Vagina (tissue), 2 donors: ENCODE measurements around the gene PADI3. TPM values are rescaled to one million over a fixed set of nuclear protein-coding genes. Genes with fewer than 3 reads are reported as not detected.

Experiments used
- DNase-seq, 2 donors: peaks; one replicate each; pipeline ENCODE4 v3.0.0-alpha.2; 2017; ENCODE audit errors: extremely low spot score in 2 of 2
- H3K27ac ChIP-seq: fragments of 200-600 bp; sonication (generic); one replicate; pipeline ENCODE4 v1.5.1; 2019
- H3K27me3 ChIP-seq: fragments of 200-600 bp; sonication (generic); one replicate; pipeline ENCODE4 v1.5.1; 2019
- H3K36me3 ChIP-seq, 2 donors: fragments of 200-600 bp; sonication (generic); one replicate each; pipeline ENCODE4 v1.5.1; 2017 to 2019
- H3K4me1 ChIP-seq: fragments of 200-600 bp; sonication (generic); one replicate; pipeline ENCODE4 v1.5.1; 2019
- H3K4me3 ChIP-seq, 2 donors: fragments of 200-600 bp; sonication (generic); 1 replicate in 1 of 2; 2 replicates in 1 of 2; pipeline ENCODE4 v1.5.1; 2016 to 2019
- H3K9me3 ChIP-seq: fragments of 200-600 bp; sonication (generic); one replicate; pipeline ENCODE4 v1.5.1; 2019
- POLR2A ChIP-seq, 2 donors: fragments of 450-650 bp; IDR thresholded peaks; one replicate each; pipeline ENCODE4 v1.6.1; 2017; ENCODE audit warnings: antibody characterized with exemption in 2 of 2, mild to moderate bottlenecking in 2 of 2, moderate library complexity in 2 of 2
- POLR2AphosphoS5 ChIP-seq, 2 donors: sonication (generic); formaldehyde crosslinking; IDR thresholded peaks; one replicate each; pipeline ENCODE4 v1.9.0; 2017; ENCODE audit warnings: antibody characterized with exemption in 2 of 2, mild to moderate bottlenecking in 2 of 2, low read depth in 1 of 2; ENCODE audit not compliant: insufficient read depth in 1 of 2
- intact Hi-C: fragments of 100-400 bp; cut with DNase I; formaldehyde crosslinking; loops from one replicate; pipeline ENCODE4 v1.15.1; 2023
- total RNA-seq: library from RNA; depleted of rRNA; stranded (reverse); fragments of >200 nt; gene quantifications from one replicate; pipeline ENCODE4 v1.2.3, GENCODE V29; 2016
- TF ChIP-seq, protein P1 (sequence below), 3 experiments: fragments of 450-650 bp in 2 of 3; fragments of 200-600 bp in 1 of 3; sonication (generic) in 1 of 3; IDR thresholded peaks; one replicate each; pipeline ENCODE4 v1.5.1; 2017 to 2019; ENCODE audit warnings: antibody characterized with exemption in 3 of 3, mild to moderate bottlenecking in 2 of 3, moderate library complexity in 2 of 3

The PADI3 gene
- total RNA-seq, 1 donor from 2014 or later: 7.1 TPM

DNA sequence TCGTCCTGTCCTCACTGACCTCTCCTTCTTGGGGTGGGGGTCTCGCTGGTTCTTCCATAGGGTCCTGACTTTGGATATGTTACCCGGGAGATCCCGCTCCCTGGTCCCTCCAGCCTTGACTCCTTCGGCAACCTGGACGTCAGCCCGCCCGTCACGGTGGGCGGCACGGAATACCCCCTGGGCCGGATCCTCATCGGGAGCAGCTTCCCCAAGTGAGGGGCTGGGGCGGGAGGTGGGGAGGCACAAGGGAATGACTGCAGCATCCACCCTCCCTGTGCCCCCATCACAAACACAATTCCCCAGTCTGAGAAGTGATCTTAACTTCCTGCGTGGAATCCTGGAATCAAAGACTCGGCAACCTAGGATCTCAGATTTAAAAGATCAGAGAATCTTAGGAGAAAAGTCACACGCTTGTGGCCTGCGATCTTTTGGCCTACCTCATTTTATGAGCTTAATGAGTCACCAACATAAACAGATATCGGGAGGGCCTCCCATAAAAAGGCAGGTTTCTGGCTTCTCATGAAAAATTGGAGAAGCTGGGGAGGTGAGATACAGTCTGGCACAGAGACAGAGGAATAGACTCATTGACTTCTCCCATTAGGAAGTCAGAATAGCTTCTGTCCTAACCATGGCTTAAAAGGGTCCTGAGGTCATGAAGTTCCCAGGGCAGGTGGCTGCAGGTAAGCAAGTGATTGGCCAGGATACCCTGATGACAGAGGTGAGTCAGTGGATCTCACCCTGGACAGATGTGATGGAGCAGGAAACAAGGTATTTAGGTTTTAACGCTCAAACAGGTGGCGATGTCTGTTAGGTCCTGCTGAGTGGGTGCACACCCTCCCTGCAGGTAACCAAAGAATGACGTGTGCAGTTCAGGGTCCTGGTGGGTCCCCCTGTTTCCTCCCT lies 15.9 kb upstream of the PADI3 start:
- H3K27ac ChIP-seq: no peak overlapping the region
- H3K4me1 ChIP-seq: peaks cover 14% of the 10 kb centered on the region

DNA sequence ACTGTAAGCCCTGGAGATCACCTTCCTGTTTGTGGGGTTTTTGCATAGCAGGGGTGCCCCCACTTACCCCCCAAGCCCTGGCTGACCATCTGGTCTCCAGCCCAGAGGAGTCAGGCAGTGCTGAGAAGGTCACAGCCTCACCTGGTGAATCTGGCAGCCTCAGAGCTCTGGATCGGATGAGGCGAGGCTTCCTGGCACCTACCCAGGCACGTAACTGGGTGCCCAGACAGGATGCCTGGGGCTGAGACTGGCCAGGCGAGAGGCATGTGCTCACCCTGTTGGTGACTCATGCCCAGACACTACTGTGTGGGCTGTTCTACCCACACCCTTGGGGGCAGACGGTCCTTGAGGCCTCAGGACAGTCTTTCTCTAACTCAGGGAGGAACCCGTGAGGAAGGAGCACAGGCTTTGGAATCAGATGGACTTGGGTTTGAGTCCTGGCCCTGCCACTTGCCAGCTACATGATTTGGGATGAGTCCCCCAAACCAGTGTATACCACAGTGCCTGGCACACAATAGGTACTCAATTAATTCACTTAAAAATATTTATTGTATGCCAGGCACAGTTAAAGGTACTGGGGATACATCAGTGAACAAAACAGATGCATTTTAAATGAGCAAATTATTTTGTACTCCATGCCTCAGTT lies 15.1 kb upstream of the PADI3 start:
- intact Hi-C loops: no loop called here
- no peak for DNase-seq
- Histone ChIP-seq H3K36me3 (no peaks in the 10 kb centered on the region), H3K9me3 (no peaks in the 10 kb centered on the region), H3K4me1 (peaks cover 14% of the 10 kb centered on the region), H3K27ac (no peak overlapping the region), H3K4me3 (no peak overlapping the region), H3K27me3 (no peaks in the 10 kb centered on the region)
- TF ChIP-seq POLR2A (IDR thresholded peaks at IDR 0.05) (no peak), POLR2AphosphoS5 (IDR thresholded peaks at IDR 0.05; ENCODE audit: insufficient read depth in 1 of 2, low read depth in 1 of 2) (no peak)
- TF ChIP-seq, protein P1, sequence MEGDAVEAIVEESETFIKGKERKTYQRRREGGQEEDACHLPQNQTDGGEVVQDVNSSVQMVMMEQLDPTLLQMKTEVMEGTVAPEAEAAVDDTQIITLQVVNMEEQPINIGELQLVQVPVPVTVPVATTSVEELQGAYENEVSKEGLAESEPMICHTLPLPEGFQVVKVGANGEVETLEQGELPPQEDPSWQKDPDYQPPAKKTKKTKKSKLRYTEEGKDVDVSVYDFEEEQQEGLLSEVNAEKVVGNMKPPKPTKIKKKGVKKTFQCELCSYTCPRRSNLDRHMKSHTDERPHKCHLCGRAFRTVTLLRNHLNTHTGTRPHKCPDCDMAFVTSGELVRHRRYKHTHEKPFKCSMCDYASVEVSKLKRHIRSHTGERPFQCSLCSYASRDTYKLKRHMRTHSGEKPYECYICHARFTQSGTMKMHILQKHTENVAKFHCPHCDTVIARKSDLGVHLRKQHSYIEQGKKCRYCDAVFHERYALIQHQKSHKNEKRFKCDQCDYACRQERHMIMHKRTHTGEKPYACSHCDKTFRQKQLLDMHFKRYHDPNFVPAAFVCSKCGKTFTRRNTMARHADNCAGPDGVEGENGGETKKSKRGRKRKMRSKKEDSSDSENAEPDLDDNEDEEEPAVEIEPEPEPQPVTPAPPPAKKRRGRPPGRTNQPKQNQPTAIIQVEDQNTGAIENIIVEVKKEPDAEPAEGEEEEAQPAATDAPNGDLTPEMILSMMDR (IDR thresholded peaks at IDR 0.05): no peak

More for the DNA sequence above, 15.9 kb upstream of the PADI3 start:
- no peak overlapping the region for H3K4me3 ChIP-seq
- DNase-seq: no peak
- TF ChIP-seq, protein P1 (IDR thresholded peaks at IDR 0.05): no peak
- no peak for TF ChIP-seq POLR2A (IDR thresholded peaks at IDR 0.05)
- TF ChIP-seq POLR2AphosphoS5 (IDR thresholded peaks at IDR 0.05; ENCODE audit: insufficient read depth in 1 of 2, low read depth in 1 of 2): no peak
- intact Hi-C loops: no loop called here
- H3K9me3 ChIP-seq: no peaks in the 10 kb centered on the region
- no peaks in the 10 kb centered on the region for H3K36me3 ChIP-seq
- no peaks in the 10 kb centered on the region for H3K27me3 ChIP-seq

DNA sequence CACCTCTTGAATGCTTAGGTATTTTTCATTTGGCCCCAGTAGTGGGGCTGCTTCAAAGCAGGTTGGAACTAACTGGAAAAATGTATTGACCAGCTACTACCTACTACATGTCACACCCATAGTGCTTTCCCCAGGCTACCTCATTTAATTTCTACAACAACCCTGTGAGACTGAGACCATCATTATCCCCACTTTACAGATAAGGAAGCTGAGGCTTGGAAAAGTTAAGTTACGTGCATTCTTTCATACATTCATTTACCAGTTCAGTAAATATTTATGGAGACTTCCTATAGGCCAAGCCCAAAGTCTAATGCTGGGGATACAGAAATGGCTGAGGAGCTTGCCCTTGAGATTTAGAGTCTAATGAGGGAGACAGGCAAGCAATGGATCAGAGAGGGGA lies 14.5 kb upstream of the PADI3 start:
- no peaks in the 10 kb centered on the region for H3K36me3 ChIP-seq
- H3K4me3 ChIP-seq: no peak overlapping the region
- DNase-seq: no peak
- no peak overlapping the region for H3K27ac ChIP-seq
- no peaks in the 10 kb centered on the region for H3K27me3 ChIP-seq
- peaks cover 14% of the 10 kb centered on the region for H3K4me1 ChIP-seq
- TF ChIP-seq POLR2A (IDR thresholded peaks at IDR 0.05) (no peak), POLR2AphosphoS5 (IDR thresholded peaks at IDR 0.05; ENCODE audit: insufficient read depth in 1 of 2, low read depth in 1 of 2) (no peak)
- TF ChIP-seq, protein P1 (IDR thresholded peaks at IDR 0.05): no peak
- H3K9me3 ChIP-seq: no peaks in the 10 kb centered on the region
- intact Hi-C loops: no loop called here

DNA sequence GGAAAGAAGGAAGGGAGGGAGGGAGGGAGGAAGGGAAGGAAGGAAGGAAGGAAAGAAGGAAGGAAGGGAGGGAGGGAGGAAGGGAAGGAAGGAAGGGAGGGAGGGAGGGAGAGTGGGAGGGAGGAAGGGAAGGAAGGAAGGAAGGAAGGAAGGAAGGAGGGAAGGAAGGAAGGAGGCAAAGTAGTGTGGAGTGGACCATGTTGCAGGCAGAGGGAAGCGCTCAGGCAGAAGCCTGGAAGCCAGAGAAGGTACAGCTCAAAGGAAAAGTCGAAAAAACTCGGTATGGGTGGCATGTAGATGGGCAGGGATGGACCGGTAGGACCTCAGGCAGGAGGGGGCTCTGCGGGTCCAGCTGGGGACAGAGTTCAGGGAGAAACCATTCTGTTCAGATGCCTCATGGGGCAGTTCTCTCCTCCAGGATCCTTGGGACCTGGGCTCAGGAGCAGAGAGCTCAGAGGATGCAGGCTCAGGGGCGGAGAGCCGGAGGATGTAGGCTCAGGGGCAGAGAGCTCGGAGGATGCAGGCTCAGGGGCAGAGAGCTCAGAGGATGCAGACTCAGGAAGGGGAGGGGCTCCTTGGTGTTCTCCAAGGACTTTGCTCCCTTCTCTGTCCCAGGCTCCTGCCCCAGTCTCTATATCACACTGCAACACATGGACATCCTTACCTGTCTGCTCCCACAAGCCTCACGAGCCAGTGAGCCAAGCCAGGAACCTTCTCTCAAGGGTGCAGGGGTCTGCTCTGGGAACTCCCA lies 13.6 kb upstream of the PADI3 start:
- H3K9me3 ChIP-seq: no peaks in the 10 kb centered on the region
- intact Hi-C loops: loop anchor here (5.0 kb wide), 1 partner anchor 113 kb away; no protein-coding TSS in a partner anchor

More for the DNA sequence above, 13.6 kb upstream of the PADI3 start:
- no peak for TF ChIP-seq POLR2AphosphoS5 (IDR thresholded peaks at IDR 0.05; ENCODE audit: insufficient read depth in 1 of 2, low read depth in 1 of 2)
- TF ChIP-seq, protein P1 (IDR thresholded peaks at IDR 0.05): no peak
- no peak for TF ChIP-seq POLR2A (IDR thresholded peaks at IDR 0.05)
- no peaks in the 10 kb centered on the region for H3K36me3 ChIP-seq
- no peak overlapping the region for H3K27ac ChIP-seq
- no peaks in the 10 kb centered on the region for H3K27me3 ChIP-seq
- peaks cover 14% of the 10 kb centered on the region for H3K4me1 ChIP-seq
- H3K4me3 ChIP-seq: no peak overlapping the region
- DNase-seq: no peak
